Fibroblast of the aortic adventitia (primary cell): Measurements from ENCODE around the gene PIK3R5. TPM values are rescaled to one million over a fixed set of nuclear protein-coding genes. Genes with fewer than 3 reads are reported as not detected.

Experiments
- DNase-seq: peaks from one replicate; pipeline ENCODE4 v3.0.0-alpha.2; 2010; ENCODE audit warnings: low read depth
- H3K4me3 ChIP-seq: 2 replicates; pipeline ENCODE4 v1.5.1; 2011; ENCODE audit warnings: low read depth, mild to moderate bottlenecking, control low read depth, low read length, moderate library complexity
- CTCF ChIP-seq: IDR thresholded peaks from 2 replicates; pipeline ENCODE4 v1.5.1; 2011; ENCODE audit warnings: mild to moderate bottlenecking, low read length, control low read depth, inconsistent platforms; ENCODE audit not compliant: insufficient read depth
- total RNA-seq: library from RNA; depleted of rRNA; stranded (reverse); fragments of >200 nt; gene quantifications from 2 replicates; pipeline ENCODE4 v1.2.3, GENCODE V29; 2012; ENCODE audit warnings: low replicate concordance

PIK3R5 gene
- total RNA-seq, 1 donor, result not detected

- H3K4me3 ChIP-seq, result no peak overlapping the region
- TF ChIP-seq CTCF, result no peak
- no peak for DNase-seq
Measured at GRCh38 chr17:8925808-8926207, 39.7 kb downstream of the PIK3R5 start.

- TF ChIP-seq CTCF, result no peak
- no peak for DNase-seq
- no peak overlapping the region for H3K4me3 ChIP-seq
Measured at GRCh38 chr17:8925141-8925540, 40.4 kb downstream of the PIK3R5 start.

- no peak for DNase-seq
- no peak for TF ChIP-seq CTCF
- no peak overlapping the region for H3K4me3 ChIP-seq
Measured at GRCh38 chr17:8924595-8924994, 40.9 kb downstream of the PIK3R5 start.

GRCh38 chr17:8923762-8924161 lies 41.7 kb downstream of the PIK3R5 start:
- no peak for TF ChIP-seq CTCF
- no peak overlapping the region for H3K4me3 ChIP-seq
- DNase-seq, result no peak

- no peak for TF ChIP-seq CTCF
- no peak for DNase-seq
- no peak overlapping the region for H3K4me3 ChIP-seq
Measured at GRCh38 chr17:8922928-8923327, 42.6 kb downstream of the PIK3R5 start.

GRCh38 chr17:8922451-8922850 lies 43.1 kb downstream of the PIK3R5 start:
- TF ChIP-seq CTCF, result no peak
- peak; percentile 81 for DNase-seq
- no peak overlapping the region for H3K4me3 ChIP-seq

GRCh38 chr17:8921147-8921546 lies 44.4 kb downstream of the PIK3R5 start:
- DNase-seq, result no peak
- H3K4me3 ChIP-seq, result no peak overlapping the region
- TF ChIP-seq CTCF, result no peak
